Astrocyte of the spinal cord (primary cell): ENCODE results near the gene KLF7.

ENCODE experiments used
- DNase-seq: peaks from one replicate; pipeline ENCODE4 v3.0.0; 2011; ENCODE audit warnings: low read depth, low spot score
- H3K4me3 ChIP-seq: 2 replicates; pipeline ENCODE4 v1.5.1; 2011; ENCODE audit warnings: low read depth, mild to moderate bottlenecking, low read length, moderate library complexity
- in situ Hi-C: cut with HindIII; loops from 2 replicates; pipeline ENCODE4 v1.10.0; 2017; ENCODE audit warnings: low sequenced_read_pairs
- TF ChIP-seq, protein P1 (sequence below): IDR thresholded peaks from 2 replicates; pipeline ENCODE4 v1.5.1; 2012; ENCODE audit warnings: low read depth, mild to moderate bottlenecking, low read length, inconsistent platforms

Gene KLF7

DNA sequence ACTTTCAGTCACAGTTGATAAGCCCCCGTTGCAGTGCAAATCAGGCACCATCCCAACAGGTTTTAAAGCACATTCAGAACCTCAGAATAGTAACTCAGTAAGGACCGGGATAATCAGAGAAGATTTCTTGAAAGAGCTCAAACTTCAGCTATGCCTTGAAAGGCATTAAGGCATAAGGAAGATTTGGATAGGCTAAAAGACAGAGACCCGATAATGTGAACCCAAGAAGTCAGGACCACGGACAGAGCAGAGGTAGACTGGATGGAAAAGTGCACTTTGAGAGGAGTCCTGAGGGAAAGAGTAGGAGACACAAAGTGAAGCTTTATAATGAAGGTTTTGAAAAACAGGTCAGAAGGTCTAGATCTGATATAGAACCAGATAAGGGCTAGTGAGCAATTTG lies 36.9 kb upstream of the KLF7 start:
- DNase-seq, result peak; percentile 55
- in situ Hi-C loops, result no loop called here
- TF ChIP-seq, protein P1, sequence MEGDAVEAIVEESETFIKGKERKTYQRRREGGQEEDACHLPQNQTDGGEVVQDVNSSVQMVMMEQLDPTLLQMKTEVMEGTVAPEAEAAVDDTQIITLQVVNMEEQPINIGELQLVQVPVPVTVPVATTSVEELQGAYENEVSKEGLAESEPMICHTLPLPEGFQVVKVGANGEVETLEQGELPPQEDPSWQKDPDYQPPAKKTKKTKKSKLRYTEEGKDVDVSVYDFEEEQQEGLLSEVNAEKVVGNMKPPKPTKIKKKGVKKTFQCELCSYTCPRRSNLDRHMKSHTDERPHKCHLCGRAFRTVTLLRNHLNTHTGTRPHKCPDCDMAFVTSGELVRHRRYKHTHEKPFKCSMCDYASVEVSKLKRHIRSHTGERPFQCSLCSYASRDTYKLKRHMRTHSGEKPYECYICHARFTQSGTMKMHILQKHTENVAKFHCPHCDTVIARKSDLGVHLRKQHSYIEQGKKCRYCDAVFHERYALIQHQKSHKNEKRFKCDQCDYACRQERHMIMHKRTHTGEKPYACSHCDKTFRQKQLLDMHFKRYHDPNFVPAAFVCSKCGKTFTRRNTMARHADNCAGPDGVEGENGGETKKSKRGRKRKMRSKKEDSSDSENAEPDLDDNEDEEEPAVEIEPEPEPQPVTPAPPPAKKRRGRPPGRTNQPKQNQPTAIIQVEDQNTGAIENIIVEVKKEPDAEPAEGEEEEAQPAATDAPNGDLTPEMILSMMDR, result no peak
- no peak overlapping the region for H3K4me3 ChIP-seq

DNA sequence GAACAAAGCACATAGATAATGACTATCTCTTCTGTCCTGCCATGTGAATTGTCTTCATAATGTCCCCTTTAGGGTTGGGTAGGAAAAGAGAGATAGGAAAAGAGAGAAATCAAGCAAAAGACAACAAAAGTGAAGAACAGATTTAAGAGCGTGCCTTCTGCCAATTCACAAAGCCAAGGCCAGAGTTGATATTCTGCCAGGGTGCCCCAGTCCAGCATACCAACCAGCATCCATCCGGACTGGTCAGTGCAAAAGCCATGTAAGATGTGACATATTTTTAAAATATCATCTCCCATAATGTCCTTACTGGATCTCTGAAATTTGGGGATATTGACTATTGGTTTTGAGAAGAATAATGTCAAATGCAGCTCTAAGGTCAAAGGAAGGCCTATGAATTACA lies 35.7 kb upstream of the KLF7 start:
- in situ Hi-C loops, result no loop called here
- no peak for DNase-seq
- H3K4me3 ChIP-seq, result no peak overlapping the region
- TF ChIP-seq, protein P1, result no peak

DNA sequence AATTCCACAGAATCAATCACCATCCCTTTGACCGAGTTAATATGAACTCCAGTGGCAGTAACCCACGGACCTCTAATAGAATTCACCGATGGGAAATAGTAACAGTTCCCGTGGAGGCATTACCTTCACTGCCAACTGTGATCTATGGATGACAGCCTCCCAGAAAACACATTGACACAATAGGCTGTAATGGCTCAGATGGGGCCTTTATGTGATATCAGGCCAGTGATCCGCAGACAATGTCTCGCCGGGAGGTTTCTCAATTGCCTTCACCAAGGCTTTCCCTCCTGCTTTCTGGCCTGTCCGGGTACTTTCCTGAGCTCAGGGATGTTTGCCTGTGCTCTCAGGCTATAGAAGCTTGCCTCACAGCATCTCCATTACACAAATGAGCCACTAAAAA lies 34.4 kb upstream of the KLF7 start:
- H3K4me3 ChIP-seq, result no peak overlapping the region
- in situ Hi-C loops, result no loop called here
- TF ChIP-seq, protein P1, result no peak
- DNase-seq, result no peak

DNA sequence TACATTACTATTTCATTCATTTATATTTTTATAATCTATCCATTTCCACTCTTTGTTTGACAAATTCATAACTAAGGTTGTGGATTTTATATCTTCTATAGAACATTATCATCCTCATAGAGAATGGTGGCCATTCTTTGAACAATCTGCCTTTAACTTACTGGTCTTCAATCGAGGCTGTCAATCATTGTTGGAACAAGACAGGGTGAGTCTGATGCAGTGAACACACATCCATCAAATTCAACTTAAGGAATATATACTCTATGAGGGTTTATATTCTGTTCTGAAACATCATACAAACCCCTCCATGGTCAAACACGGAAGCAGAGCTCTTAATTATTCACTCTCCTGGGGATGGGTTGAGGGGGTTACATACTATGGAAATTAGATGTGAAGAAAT lies 28.3 kb upstream of the KLF7 start:
- no peak for DNase-seq
- no peak overlapping the region for H3K4me3 ChIP-seq
- in situ Hi-C loops, result no loop called here
- TF ChIP-seq, protein P1, result no peak

GRCh38 chr2:207188626-207189419 lies 23.1 kb upstream of the KLF7 start:
- TF ChIP-seq, protein P1, result no peak
- DNase-seq, result peak; percentile 67
- in situ Hi-C loops, result no loop called here

GRCh38 chr2:207185372-207185771 lies 19.6 kb upstream of the KLF7 start:
- in situ Hi-C loops, result no loop called here
- TF ChIP-seq, protein P1, result no peak
- no peak for DNase-seq
- H3K4me3 ChIP-seq, result no peak overlapping the region

More at GRCh38 chr2:207188626-207189419, 23.1 kb upstream of the KLF7 start:
- H3K4me3 ChIP-seq, result no peak overlapping the region

- H3K4me3 ChIP-seq, result no peak overlapping the region
- DNase-seq, result peak; percentile 36
- TF ChIP-seq, protein P1, result no peak
- in situ Hi-C loops, result no loop called here
Observed at GRCh38 chr2:207184768-207185167, 19.0 kb upstream of the KLF7 start.
